ENCODE measurements around the gene SLC2A10.

- no peak for TF ChIP-seq CTCF (IDR thresholded peaks at IDR 0.05; ENCODE audit: insufficient read depth, low read length)
- TF ChIP-seq POLR2AphosphoS5 (IDR thresholded peaks at IDR 0.05; ENCODE audit: low read depth) = no peak
Measured at GRCh38 chr20:46701556-46701955, 7.9 kb upstream of the SLC2A10 start.
